Measurements from ENCODE around the gene MTG1.

- no peak for TF ChIP-seq CTCF (conservative IDR thresholded peaks at IDR 0.05 in 1 of 2, IDR thresholded peaks at IDR 0.05 in 1 of 2; ENCODE audit: low read depth in 1 of 2, low read length in 2 of 2)
- TF ChIP-seq EZH2 (IDR thresholded peaks at IDR 0.05; ENCODE audit: low read length, missing control alignments) = no peak
These were observed 18.4 kb downstream of the MTG1 start for GRCh38 chr10:133412381-133412711.

Measured in fibroblast of lung (primary cell).